IPS-NIHi11 (cell line): ENCODE results near the gene NOL6.
"Not testable (repeated sequence)": the region's sequence is repeated elsewhere in the genome, so short reads cannot be mapped to it uniquely, and the experiment has no call there.

ENCODE experiments used
- DNase-seq: peaks from one replicate; pipeline ENCODE4 v3.0.0; 2012; ENCODE audit warnings: mixed read lengths, low spot score

The NOL6 gene

DNA sequence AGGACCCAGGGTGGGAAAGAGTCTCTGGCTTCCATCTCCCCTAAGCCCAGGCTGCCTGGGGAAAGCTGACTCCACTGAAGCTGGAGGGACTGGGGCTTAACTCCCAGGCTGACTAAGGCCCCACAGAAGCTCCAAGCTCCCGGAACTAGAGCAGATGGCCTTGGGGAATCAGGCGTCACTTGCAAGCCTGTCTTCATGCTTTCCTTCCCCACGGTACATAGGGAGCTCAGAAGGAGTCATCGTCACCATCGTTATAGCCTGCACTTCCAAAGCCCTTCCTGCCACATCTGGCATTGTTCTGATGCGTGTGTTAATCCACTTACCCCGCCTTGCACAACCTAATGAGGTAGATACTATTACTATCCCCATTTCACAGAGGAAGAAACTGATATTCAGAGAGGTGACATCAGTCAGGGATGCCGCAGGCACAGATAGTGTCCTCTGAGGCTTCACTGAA lies 37.9 kb downstream of the NOL6 start:
- no peak for DNase-seq

GRCh38 chr9:33434317-33435105 lies 39.2 kb downstream of the NOL6 start:
- DNase-seq, result no peak

GRCh38 chr9:33433871-33434270 lies 39.9 kb downstream of the NOL6 start:
- DNase-seq, result no peak

- DNase-seq, result no peak
Observed at GRCh38 chr9:33431420-33431819, 42.3 kb downstream of the NOL6 start.

DNA sequence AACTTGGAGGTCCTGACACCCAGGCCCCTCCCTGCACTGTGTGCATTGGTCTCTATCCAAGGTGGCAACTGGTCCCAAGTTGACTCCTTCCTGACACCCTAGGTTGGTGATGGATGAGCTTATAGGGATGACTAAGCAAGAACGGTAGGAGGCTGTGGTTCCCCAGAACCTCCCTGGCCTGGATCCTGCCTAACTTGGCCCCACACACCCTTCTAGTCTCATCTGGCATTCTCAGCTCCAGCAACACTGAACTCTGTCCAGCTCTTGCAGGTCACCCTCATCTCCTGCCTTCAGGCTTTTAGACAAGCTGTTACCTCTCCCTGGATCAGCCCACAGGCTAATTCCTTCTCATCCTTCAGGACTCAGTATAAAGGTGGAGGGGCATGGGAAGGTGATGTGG lies 42.8 kb downstream of the NOL6 start:
- no peak for DNase-seq

DNA sequence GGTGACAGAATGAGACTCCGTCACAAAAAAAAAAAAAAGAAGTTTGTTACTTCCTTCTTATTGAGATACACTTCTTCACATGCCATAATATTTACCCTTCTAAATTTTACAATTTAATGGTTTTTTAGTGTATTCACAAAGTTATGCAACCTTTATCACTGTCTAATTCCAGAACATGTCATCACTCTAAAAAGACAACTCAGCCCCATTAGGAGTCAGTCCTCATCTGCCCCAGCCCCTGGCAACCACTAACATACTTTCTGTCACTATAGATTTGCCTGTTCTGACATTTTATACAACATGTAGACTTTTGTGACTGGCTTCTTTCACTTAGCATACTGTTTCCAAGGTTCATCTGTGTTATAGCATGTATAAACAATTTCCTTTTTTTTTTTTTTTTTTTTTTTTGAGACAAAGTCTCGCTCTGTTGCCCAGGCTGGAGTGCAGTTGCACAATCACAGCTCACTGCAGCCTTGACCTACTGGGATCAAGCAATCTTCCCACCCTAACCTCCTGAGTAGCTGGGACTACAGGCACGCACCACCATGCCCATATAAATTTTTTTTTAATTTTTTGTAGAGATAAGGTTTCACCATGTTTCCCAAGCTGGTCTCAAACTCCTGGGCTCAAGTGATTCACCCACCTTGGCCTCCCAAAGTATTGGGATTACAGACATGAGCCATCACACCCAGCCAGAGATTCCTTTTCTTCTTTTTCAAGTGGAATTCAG lies 44.3 kb downstream of the NOL6 start:
- DNase-seq, result no peak

- no peak for DNase-seq
Observed at GRCh38 chr9:33426843-33427293, 46.9 kb downstream of the NOL6 start.

DNA sequence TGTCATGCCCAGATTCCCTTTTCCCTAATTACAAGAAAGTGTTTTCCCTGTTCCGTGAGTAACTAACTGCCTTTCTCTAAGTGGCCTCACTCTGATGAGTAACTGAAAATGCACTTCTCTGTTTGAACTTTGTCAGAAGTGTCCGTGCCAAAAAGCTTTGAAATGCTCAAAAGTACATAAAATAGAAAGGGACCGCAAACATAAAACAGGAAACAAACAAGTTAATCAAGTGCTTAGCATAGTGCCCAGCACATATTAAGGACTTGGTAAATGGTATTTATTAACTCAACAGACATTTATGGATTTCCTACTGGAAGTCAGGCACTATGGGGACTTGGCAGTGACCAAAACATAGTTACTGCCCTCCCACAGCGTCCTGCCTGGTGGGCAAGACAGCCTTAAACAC lies 48.6 kb downstream of the NOL6 start:
- no peak for DNase-seq

- not testable (repeated sequence) for DNase-seq
Observed at GRCh38 chr9:33424492-33424891, 49.2 kb downstream of the NOL6 start.

- not testable (repeated sequence) for DNase-seq
Observed at GRCh38 chr9:33424043-33424442, 49.7 kb downstream of the NOL6 start.

DNA sequence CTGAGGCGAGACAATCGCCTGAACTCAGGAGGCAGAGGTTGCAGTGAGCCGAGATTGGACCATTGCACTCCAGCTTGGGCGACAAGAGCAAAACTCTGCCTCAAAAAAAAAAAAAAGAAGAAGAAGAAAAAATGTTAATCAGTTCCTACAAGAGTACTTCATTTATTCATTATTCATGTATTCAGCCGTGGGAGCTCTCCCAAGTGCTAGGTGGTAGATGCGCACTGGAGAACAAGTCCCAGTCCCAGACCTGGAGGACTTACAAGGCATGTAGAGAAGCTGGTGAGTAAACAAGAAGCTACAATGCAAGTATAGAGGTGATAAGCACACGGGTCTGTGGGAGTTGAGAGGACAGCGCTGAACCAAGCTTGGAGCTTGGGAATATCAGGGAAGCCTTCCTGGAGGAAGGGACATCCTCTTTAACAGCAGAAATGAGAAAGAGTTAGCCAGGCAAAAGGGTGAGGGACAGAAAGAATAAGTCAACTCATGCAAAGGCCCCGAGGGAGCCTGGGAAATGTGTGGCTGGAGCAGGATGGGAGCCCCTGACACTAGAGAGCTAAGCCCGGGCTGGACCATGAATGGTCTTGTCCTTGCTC lies 53.9 kb downstream of the NOL6 start:
- DNase-seq, result no peak

- DNase-seq, result no peak
Observed at GRCh38 chr9:33418090-33418489, 55.6 kb downstream of the NOL6 start.

DNA sequence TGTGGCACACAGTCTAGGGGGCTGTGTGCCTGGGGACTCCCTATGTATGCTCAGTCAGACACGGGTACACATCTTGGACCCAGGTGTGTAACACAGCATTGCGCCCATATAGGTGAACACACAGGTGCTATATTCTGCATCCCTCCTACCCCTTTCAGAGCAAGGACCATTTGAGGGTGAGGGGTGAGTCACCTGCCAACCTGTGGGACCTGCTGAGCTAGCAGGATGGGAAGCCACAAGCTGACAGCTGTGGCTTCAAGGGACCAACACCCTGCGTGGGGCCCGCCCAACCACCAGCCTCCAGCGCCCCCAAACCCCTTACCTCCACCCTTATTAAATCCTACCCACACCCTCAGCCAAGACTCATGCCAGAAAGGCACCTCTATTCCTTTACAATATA lies 56.7 kb downstream of the NOL6 start:
- no peak for DNase-seq

GRCh38 chr9:33415501-33416038 lies 58.2 kb downstream of the NOL6 start:
- DNase-seq, result peak; percentile 83

DNA sequence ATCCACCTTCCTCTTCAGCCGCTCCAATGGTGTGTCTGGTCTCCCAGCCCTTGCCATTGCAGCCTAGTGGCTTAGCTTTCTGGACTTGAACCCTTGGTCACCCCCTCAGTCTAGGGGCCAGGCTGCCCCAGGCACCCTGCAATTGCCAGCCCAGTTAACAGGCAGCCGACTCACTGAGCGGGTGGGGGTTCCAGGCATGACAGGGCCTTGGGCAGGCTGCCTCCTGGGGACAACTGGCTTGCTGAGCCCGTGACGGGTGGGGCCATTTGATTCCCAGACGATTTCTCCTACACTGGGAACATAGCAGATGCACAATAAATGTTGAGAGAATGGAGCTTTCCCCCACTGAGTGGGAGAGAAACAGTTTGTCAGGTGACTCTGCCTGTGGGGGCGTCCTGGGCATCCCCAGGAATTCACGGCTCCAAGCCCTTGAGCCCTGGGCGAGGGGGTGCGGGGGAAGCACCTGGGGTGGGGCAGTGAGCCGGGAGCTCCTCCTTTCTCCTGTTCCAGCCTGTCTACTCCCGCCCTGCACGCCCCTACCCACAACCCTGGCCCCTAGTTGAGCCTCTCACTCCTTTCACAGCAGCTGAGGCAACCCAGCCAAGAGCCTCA lies 58.7 kb downstream of the NOL6 start:
- no peak for DNase-seq

DNA sequence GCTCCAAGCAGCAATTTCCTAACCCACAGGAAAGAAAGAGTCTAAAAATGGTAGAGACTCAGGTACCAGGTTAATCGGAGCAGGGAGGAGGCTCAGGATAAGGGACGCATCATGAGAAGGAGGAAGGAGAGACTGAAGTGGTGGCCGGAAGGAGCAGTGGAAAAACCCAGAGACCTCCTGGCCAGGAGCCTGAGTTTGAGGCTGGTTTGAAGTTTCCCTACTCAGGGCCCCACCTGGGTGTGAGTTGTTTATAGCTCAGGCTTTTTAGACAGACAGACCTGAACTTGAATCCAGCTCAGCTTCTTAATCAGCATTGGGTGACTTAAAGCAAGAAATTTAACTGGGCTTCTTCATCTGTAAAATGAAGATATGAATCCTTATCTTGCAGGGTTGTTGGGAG lies 59.5 kb downstream of the NOL6 start:
- no peak for DNase-seq
